ENCODE results near the gene HIPK2. TPM values are rescaled to one million over a fixed set of nuclear protein-coding genes. Genes with fewer than 3 reads are reported as not detected.

HIPK2 gene
- total RNA-seq, 2 experiments from 2014 or later, result 6.2 to 7.9 TPM

DNA sequence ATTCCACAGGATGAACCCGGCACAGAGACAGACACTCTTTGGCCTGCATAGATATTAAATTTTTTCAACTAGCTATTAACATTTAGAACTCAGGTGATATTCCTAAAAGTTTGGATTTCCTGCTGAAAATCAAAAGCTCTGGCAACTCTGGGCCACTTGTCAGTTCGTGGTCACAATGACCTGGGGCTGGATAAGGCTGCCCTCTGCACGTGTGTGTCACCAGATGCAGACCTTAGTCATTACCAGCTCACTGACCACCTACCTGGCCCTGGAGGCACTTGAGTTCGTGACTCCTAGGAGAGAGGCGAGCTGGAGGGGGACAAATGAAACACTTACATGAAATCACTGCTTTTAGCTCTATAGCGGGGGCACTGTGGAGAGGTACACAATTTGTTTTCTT lies 126.5 kb downstream of the HIPK2 start:
- no TSS peak for BruUV-seq (replicated peaks)
- TF ChIP-seq, protein P1, sequence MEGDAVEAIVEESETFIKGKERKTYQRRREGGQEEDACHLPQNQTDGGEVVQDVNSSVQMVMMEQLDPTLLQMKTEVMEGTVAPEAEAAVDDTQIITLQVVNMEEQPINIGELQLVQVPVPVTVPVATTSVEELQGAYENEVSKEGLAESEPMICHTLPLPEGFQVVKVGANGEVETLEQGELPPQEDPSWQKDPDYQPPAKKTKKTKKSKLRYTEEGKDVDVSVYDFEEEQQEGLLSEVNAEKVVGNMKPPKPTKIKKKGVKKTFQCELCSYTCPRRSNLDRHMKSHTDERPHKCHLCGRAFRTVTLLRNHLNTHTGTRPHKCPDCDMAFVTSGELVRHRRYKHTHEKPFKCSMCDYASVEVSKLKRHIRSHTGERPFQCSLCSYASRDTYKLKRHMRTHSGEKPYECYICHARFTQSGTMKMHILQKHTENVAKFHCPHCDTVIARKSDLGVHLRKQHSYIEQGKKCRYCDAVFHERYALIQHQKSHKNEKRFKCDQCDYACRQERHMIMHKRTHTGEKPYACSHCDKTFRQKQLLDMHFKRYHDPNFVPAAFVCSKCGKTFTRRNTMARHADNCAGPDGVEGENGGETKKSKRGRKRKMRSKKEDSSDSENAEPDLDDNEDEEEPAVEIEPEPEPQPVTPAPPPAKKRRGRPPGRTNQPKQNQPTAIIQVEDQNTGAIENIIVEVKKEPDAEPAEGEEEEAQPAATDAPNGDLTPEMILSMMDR (conservative IDR thresholded peaks at IDR 0.05; ENCODE audit: low read length), result no peak
- no peak for TF ChIP-seq EZH2phosphoT487 (IDR thresholded peaks at IDR 0.05; ENCODE audit: borderline replicate concordance, low read depth, low read length)
- DNase-seq (ENCODE audit: low spot score), result no peak
- no peak overlapping the region for H3K27ac ChIP-seq (ENCODE audit: low read depth, low read length, poor library complexity, severe bottlenecking)
- H3K9me2 ChIP-seq (ENCODE audit: insufficient read depth, low read length), result no peaks in the 10 kb centered on the region
- no peaks in the 10 kb centered on the region for H4K20me1 ChIP-seq (ENCODE audit: insufficient read depth, low read length)
- no peaks in the 10 kb centered on the region for H3K79me2 ChIP-seq (ENCODE audit: insufficient read depth, low read depth, low read length)
- no peaks in the 10 kb centered on the region for H3K9me3 ChIP-seq (ENCODE audit: low read length)
- intact Hi-C loops (cut with micrococcal nuclease; ENCODE audit: unreplicated experiment), result no loop called here
- CTCF ChIA-PET (ENCODE audit: unreplicated experiment), result no interaction called here
- H3K4me1 ChIP-seq (ENCODE audit: insufficient read depth, low read length, poor library complexity, severe bottlenecking), result peaks cover 15% of the 10 kb centered on the region
- no peak overlapping the region for H3K4me3 ChIP-seq (ENCODE audit: low read depth, low read length, poor library complexity, severe bottlenecking)
- no peaks in the 10 kb centered on the region for H3K36me3 ChIP-seq (ENCODE audit: insufficient read depth, low read length)
- H2AFZ ChIP-seq (ENCODE audit: low read length), result no peak overlapping the region
- POLR2A ChIA-PET, result no interaction called here
- no peak overlapping the region for H3K4me2 ChIP-seq (ENCODE audit: low read length)

DNA sequence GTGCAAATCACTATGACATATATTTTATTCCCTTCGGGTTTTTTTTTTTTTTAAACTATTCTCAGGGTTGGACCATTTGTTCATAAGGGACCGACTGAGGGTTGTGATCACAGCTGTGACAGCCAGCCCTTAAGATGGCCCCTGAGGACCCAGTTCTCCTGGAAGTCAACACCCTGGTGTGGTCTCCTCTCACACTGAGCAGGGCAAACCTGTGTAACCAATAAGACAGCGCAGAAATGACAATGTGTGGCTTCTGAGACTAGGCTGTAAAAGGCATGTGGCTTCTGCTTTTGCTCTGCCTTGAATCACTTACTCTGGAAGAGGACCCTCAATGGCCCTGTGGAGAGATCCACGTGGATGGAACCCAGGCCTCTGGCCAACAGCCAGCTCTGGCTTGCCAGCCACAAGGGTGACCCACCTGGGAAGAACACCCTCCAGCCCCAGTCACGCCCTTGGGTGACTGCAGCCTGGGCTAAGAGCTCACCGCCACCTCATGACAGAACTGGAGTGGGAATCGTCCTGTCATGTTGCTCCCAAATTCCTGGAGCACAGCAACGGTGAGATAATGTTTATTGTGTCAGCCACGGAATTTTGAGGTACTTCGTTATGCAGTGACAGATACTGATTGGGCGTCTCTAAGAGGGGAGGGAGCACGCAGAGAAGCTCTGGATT lies 127.2 kb downstream of the HIPK2 start:
- Histone ChIP-seq H3K79me2 (ENCODE audit: insufficient read depth, low read depth, low read length) (no peaks in the 10 kb centered on the region), H2AFZ (ENCODE audit: low read length) (no peak overlapping the region), H3K4me1 (ENCODE audit: insufficient read depth, low read length, poor library complexity, severe bottlenecking) (peaks cover 15% of the 10 kb centered on the region), H4K20me1 (ENCODE audit: insufficient read depth, low read length) (no peaks in the 10 kb centered on the region), H3K36me3 (ENCODE audit: insufficient read depth, low read length) (no peaks in the 10 kb centered on the region), H3K4me2 (ENCODE audit: low read length) (no peak overlapping the region), H3K27ac (ENCODE audit: low read depth, low read length, poor library complexity, severe bottlenecking) (no peak overlapping the region), H3K4me3 (ENCODE audit: low read depth, low read length, poor library complexity, severe bottlenecking) (no peak overlapping the region), H3K9me2 (ENCODE audit: insufficient read depth, low read length) (no peaks in the 10 kb centered on the region), H3K9me3 (ENCODE audit: low read length) (no peaks in the 10 kb centered on the region)
- CTCF ChIA-PET (ENCODE audit: unreplicated experiment), result no interaction called here
- POLR2A ChIA-PET, result interaction anchor here (0.6 to 0.7 kb wide), 3 partner anchors 9 to 1203 kb away, joined by 3 to 5 read pairs (median 5); no protein-coding TSS in a partner anchor
- no peak for TF ChIP-seq EZH2phosphoT487 (IDR thresholded peaks at IDR 0.05; ENCODE audit: borderline replicate concordance, low read depth, low read length)
- TF ChIP-seq, protein P1 (conservative IDR thresholded peaks at IDR 0.05; ENCODE audit: low read length), result no peak
- intact Hi-C loops (cut with micrococcal nuclease; ENCODE audit: unreplicated experiment), result no loop called here
- DNase-seq (ENCODE audit: low spot score), result no peak
- no TSS peak for BruUV-seq (replicated peaks)

DNA sequence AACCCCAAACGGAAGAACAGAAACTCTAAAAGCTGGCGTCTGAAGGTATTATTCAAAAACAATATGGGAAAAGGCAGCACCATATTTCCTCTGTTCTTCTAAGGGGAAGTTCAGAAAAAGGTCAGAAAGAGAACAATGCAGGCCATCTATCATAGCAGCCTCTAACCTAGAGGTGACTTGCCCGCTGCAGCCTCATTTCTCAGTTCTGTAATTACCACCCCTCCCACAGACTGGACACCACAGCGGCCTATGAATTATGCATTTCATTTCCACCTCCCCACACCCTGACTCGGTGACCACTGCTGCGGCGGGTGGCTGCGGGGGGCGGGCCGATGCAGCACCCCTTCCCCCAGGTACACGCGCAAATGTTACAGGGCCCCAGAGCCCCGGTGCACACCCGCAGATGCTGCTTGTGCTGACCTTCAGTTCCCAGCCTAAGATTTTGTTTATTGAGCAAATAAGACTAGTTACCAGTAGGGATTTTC lies 128.8 kb downstream of the HIPK2 start:
- H3K4me3 ChIP-seq (ENCODE audit: low read depth, low read length, poor library complexity, severe bottlenecking), result no peak overlapping the region
- H3K36me3 ChIP-seq (ENCODE audit: insufficient read depth, low read length), result no peaks in the 10 kb centered on the region
- intact Hi-C loops (cut with micrococcal nuclease; ENCODE audit: unreplicated experiment), result no loop called here
- no peaks in the 10 kb centered on the region for H3K9me2 ChIP-seq (ENCODE audit: insufficient read depth, low read length)
- H3K9me3 ChIP-seq (ENCODE audit: low read length), result no peaks in the 10 kb centered on the region
- no peaks in the 10 kb centered on the region for H4K20me1 ChIP-seq (ENCODE audit: insufficient read depth, low read length)
- H2AFZ ChIP-seq (ENCODE audit: low read length), result no peak overlapping the region
- ChIA-PET POLR2A (no interaction called here), CTCF (ENCODE audit: unreplicated experiment) (no interaction called here)
- no peak overlapping the region for H3K4me2 ChIP-seq (ENCODE audit: low read length)
- DNase-seq (ENCODE audit: low spot score), result peak; percentile 34
- H3K4me1 ChIP-seq (ENCODE audit: insufficient read depth, low read length, poor library complexity, severe bottlenecking), result peaks cover 15% of the 10 kb centered on the region
- no peak overlapping the region for H3K27ac ChIP-seq (ENCODE audit: low read depth, low read length, poor library complexity, severe bottlenecking)
- TF ChIP-seq, protein P1 (conservative IDR thresholded peaks at IDR 0.05; ENCODE audit: low read length), result no peak
- no peak for TF ChIP-seq EZH2phosphoT487 (IDR thresholded peaks at IDR 0.05; ENCODE audit: borderline replicate concordance, low read depth, low read length)
- BruUV-seq (replicated peaks), result no TSS peak
- no peaks in the 10 kb centered on the region for H3K79me2 ChIP-seq (ENCODE audit: insufficient read depth, low read depth, low read length)
